Measurements from ENCODE around the gene TBC1D9B.

GRCh38 chr5:179821298-179822058 lies 86.2 kb downstream of the TBC1D9B start:
- TF ChIP-seq CTCF (IDR thresholded peaks at IDR 0.05 in 2 of 3, conservative IDR thresholded peaks at IDR 0.05 in 1 of 3; ENCODE audit: borderline replicate concordance in 1 of 3, insufficient read depth in 1 of 3, low read depth in 2 of 3, low read length in 2 of 3) (no peak), EZH2phosphoT487 (IDR thresholded peaks at IDR 0.05; ENCODE audit: borderline replicate concordance) (no peak), SP1 (IDR thresholded peaks at IDR 0.05; ENCODE audit: low read depth) (no peak), ZNF274 (IDR thresholded peaks at IDR 0.05; ENCODE audit: low read depth, low read length) (no peak), ZFX (IDR thresholded peaks at IDR 0.05) (no peak), POLR2A (IDR thresholded peaks at IDR 0.05; ENCODE audit: borderline replicate concordance, extremely low read depth, insufficient read depth, insufficient read length) (peak; percentile 65), CBX3 (IDR thresholded peaks at IDR 0.05; ENCODE audit: low read depth) (no peak), POLR2AphosphoS5 (IDR thresholded peaks at IDR 0.05; ENCODE audit: low read depth, low read length) (peak; percentile 90), MAX (IDR thresholded peaks at IDR 0.05) (no peak), SRF (IDR thresholded peaks at IDR 0.05; ENCODE audit: low read depth) (no peak)

Data from HCT116 (cell line).